IMR-90 (cell line): Measurements from ENCODE around the gene COX7A2L. TPM values are rescaled to one million over a fixed set of nuclear protein-coding genes. Genes with fewer than 3 reads are reported as not detected.

Experiments used
- ATAC-seq: fragments of 200-7000 bp; cut with Tn5 transposase; 2 replicates; pipeline ENCODE4 v1.9.1; 2020; ENCODE audit warnings: low read depth, mild to moderate bottlenecking, moderate library complexity
- BruUV-seq: library from RNA; stranded (reverse); fragments of 400-500 nt; replicated peaks from 2 replicates; lab custom pipeline; 2021; lab: Mats Ljungman, UMichigan
- CTCF ChIA-PET: fragments of 300-600 bp; formaldehyde crosslinking; extraction: SDS; loops from one replicate; lab custom pipeline; 2021; ENCODE audit warnings: antibody characterized with exemption; lab: Yijun Ruan, JAX
- POLR2A ChIA-PET: fragments of 300-600 bp; sonication (Branson Sonifier 250); formaldehyde crosslinking; loops from one replicate; lab custom pipeline; 2022; ENCODE audit warnings: antibody characterized with exemption; ENCODE audit not compliant: unreplicated experiment; lab: Charles Lee
- DNase-seq: peaks from one replicate; pipeline ENCODE4 v3.0.0; 2013
- H2AFZ ChIP-seq: replicated peaks from 2 replicates; pipeline ENCODE3; 2013; ENCODE audit warnings: low read length, mild to moderate bottlenecking; ENCODE audit not compliant: poor library complexity
- H2AK5ac ChIP-seq: 2 replicates; pipeline ENCODE4 v1.6.1; 2013; ENCODE audit warnings: low read depth, low read length, inconsistent platforms
- H2AK9ac ChIP-seq: replicated peaks from 2 replicates; pipeline ENCODE3; 2013; ENCODE audit warnings: mild to moderate bottlenecking, low read depth, low read length, moderate library complexity; ENCODE audit not compliant: poor library complexity
- H2BK120ac ChIP-seq: 2 replicates; pipeline ENCODE4 v1.6.1; 2013; ENCODE audit warnings: low read depth, low read length, inconsistent platforms
- H2BK15ac ChIP-seq: 3 replicates; pipeline ENCODE4 v1.6.1; 2013; ENCODE audit warnings: low read depth, low read length, inconsistent platforms
- H2BK20ac ChIP-seq: 2 replicates; pipeline ENCODE4 v1.6.1; 2013; ENCODE audit warnings: low read depth, mild to moderate bottlenecking, inconsistent platforms, low read length, moderate library complexity
- H2BK5ac ChIP-seq: 2 replicates; pipeline ENCODE4 v1.6.1; 2013; ENCODE audit warnings: mild to moderate bottlenecking, low read depth, low read length, inconsistent platforms; ENCODE audit not compliant: poor library complexity, severe bottlenecking
- H3K14ac ChIP-seq: replicated peaks from 2 replicates; pipeline ENCODE4 v1.6.1; 2013; ENCODE audit warnings: low read depth, low read length, inconsistent platforms
- H3K18ac ChIP-seq: 2 replicates; pipeline ENCODE4 v1.6.1; 2013; ENCODE audit warnings: low read depth, low read length, control low read depth
- H3K23ac ChIP-seq: 2 replicates; pipeline ENCODE4 v1.6.1; 2013; ENCODE audit warnings: low read depth, low read length, inconsistent platforms
- H3K27ac ChIP-seq: 2 replicates; pipeline ENCODE4 v1.5.1; 2013; ENCODE audit warnings: mild to moderate bottlenecking, control low read depth, low read length; ENCODE audit not compliant: insufficient read depth
- H3K27me3 ChIP-seq: 2 replicates; pipeline ENCODE4 v1.6.1; 2013; ENCODE audit warnings: low read length; ENCODE audit not compliant: control insufficient read depth, insufficient read depth
- H3K36me3 ChIP-seq: 2 replicates; pipeline ENCODE4 v1.6.1; 2013; ENCODE audit warnings: low read length, mixed read lengths; ENCODE audit not compliant: control insufficient read depth, insufficient read depth
- H3K4ac ChIP-seq: 2 replicates; pipeline ENCODE4 v1.6.1; 2013; ENCODE audit warnings: low read depth, low read length, inconsistent platforms
- H3K4me1 ChIP-seq: 2 replicates; pipeline ENCODE4 v1.6.1; 2013; ENCODE audit warnings: low read length, mixed read lengths; ENCODE audit not compliant: control insufficient read depth, insufficient read depth
- H3K4me2 ChIP-seq: 2 replicates; pipeline ENCODE4 v1.6.1; 2013; ENCODE audit warnings: low read depth, mild to moderate bottlenecking, control low read depth, low read length, moderate library complexity
- H3K4me3 ChIP-seq: 2 replicates; pipeline ENCODE4 v1.5.1; 2013; ENCODE audit warnings: low read depth, mild to moderate bottlenecking, control low read depth, low read length, moderate library complexity; ENCODE audit not compliant: insufficient read depth
- H3K56ac ChIP-seq: 2 replicates; pipeline ENCODE4 v1.6.1; 2013; ENCODE audit warnings: low read length, inconsistent platforms; ENCODE audit not compliant: insufficient read depth; ENCODE audit errors: extremely low read depth
- H3K79me1 ChIP-seq, 2 experiments: 2 replicates each; pipeline ENCODE4 v1.6.1; 2013; ENCODE audit warnings: low read length in 2 of 2, inconsistent platforms in 1 of 2, low read depth in 1 of 2
- H3K9ac ChIP-seq: 2 replicates; pipeline ENCODE4 v1.6.1; 2013; ENCODE audit warnings: low read depth, low read length, control low read depth
- H3K9me1 ChIP-seq: 2 replicates; pipeline ENCODE4 v1.6.1; 2013; ENCODE audit warnings: low read length, inconsistent platforms; ENCODE audit not compliant: insufficient read depth
- H3K9me3 ChIP-seq: 2 replicates; pipeline ENCODE4 v1.6.1; 2013; ENCODE audit warnings: low read length; ENCODE audit not compliant: control insufficient read depth, insufficient read depth
- H4K20me1 ChIP-seq: 2 replicates; pipeline ENCODE4 v1.6.1; 2013; ENCODE audit warnings: low read length, inconsistent platforms; ENCODE audit not compliant: insufficient read depth
- H4K5ac ChIP-seq: 2 replicates; pipeline ENCODE4 v1.6.1; 2013; ENCODE audit warnings: mild to moderate bottlenecking, low read depth, low read length, control low read depth
- H4K8ac ChIP-seq, 2 experiments: 2 replicates each; pipeline ENCODE4 v1.6.1; 2013; ENCODE audit warnings: low read depth in 2 of 2, low read length in 2 of 2, control low read depth in 1 of 2, inconsistent platforms in 1 of 2
- H4K91ac ChIP-seq: 2 replicates; pipeline ENCODE4 v1.6.1; 2013; ENCODE audit warnings: low read depth, low read length, inconsistent platforms; ENCODE audit not compliant: insufficient read depth
- BHLHE40 ChIP-seq: fragments of 150-350 bp; IDR thresholded peaks from 2 replicates; pipeline ENCODE4 v1.6.1; 2016; ENCODE audit warnings: mild to moderate bottlenecking, low read depth, low read length
- CEBPB ChIP-seq: IDR thresholded peaks from 2 replicates; pipeline ENCODE4 v1.6.1; 2012; ENCODE audit warnings: low read depth, low read length, improper control_type of control experiment
- CHD1 ChIP-seq: IDR thresholded peaks from 2 replicates; pipeline ENCODE4 v1.6.1; 2012; ENCODE audit warnings: low read depth, low read length, improper control_type of control experiment
- FOS ChIP-seq: fragments of 150-350 bp; IDR thresholded peaks from 2 replicates; pipeline ENCODE4 v1.6.1; 2016; ENCODE audit warnings: low read depth, low read length
- MAFK ChIP-seq: IDR thresholded peaks from 2 replicates; pipeline ENCODE4 v1.6.1; 2012; ENCODE audit warnings: low read depth, low read length, improper control_type of control experiment
- MAZ ChIP-seq: IDR thresholded peaks from 2 replicates; pipeline ENCODE4 v1.6.1; 2012; ENCODE audit warnings: low read depth, mild to moderate bottlenecking, low read length, improper control_type of control experiment, moderate library complexity, borderline replicate concordance
- MXI1 ChIP-seq: IDR thresholded peaks from 2 replicates; pipeline ENCODE4 v1.6.1; 2012; ENCODE audit warnings: low read depth, mild to moderate bottlenecking, low read length, moderate library complexity, borderline replicate concordance
- NFE2L2 ChIP-seq: fragments of 150-350 bp; IDR thresholded peaks from 2 replicates; pipeline ENCODE4 v1.6.1; 2016; ENCODE audit warnings: low read depth, mild to moderate bottlenecking, low read length
- POLR2A ChIP-seq: IDR thresholded peaks from 2 replicates; pipeline ENCODE4 v1.6.1; 2012; ENCODE audit warnings: mild to moderate bottlenecking, low read depth, low read length
- RAD21 ChIP-seq: IDR thresholded peaks from 2 replicates; pipeline ENCODE4 v1.6.1; 2012; ENCODE audit warnings: low read length, improper control_type of control experiment
- RCOR1 ChIP-seq: IDR thresholded peaks from 2 replicates; pipeline ENCODE4 v1.6.1; 2012; ENCODE audit warnings: mild to moderate bottlenecking, low read length, improper control_type of control experiment; ENCODE audit not compliant: insufficient replicate concordance
- RFX5 ChIP-seq: IDR thresholded peaks from 2 replicates; pipeline ENCODE4 v1.8.0; 2012; ENCODE audit warnings: low read depth, mild to moderate bottlenecking, low read length, moderate library complexity
- SMC3 ChIP-seq: fragments of 150-350 bp; IDR thresholded peaks from 2 replicates; pipeline ENCODE4 v1.6.1; 2016; ENCODE audit warnings: low read depth, mild to moderate bottlenecking, antibody characterized with exemption, low read length, moderate library complexity
- WGBS, 2 experiments: methylation state at CpG; one replicate each; pipeline versions ENCODE4 v1.1.5 to v1.1.7; 2013; ENCODE audit warnings: missing lambda C conversion rate in 2 of 2; ENCODE audit not compliant: insufficient read length in 1 of 2; ENCODE audit errors: extremely low coverage in 2 of 2; 5-methylcytosine and 5-hydroxymethylcytosine counted together
- dilution Hi-C: fragments of 300-500 bp; cut with HindIII; formaldehyde crosslinking; loops from one replicate; pipeline ENCODE4 v1.14.3; 2018; ENCODE audit warnings: low sequenced_read_pairs; ENCODE audit not compliant: unreplicated experiment
- in situ Hi-C: fragments of 300-500 bp; cut with MboI; formaldehyde crosslinking; loops from 3 replicates; pipeline ENCODE4 v1.14.3; 2019; ENCODE audit warnings: low sequenced_read_pairs, inconsistent platforms, mixed read lengths
- intact Hi-C: fragments of 100-400 bp; cut with micrococcal nuclease; formaldehyde crosslinking; loops from 2 replicates; pipeline ENCODE4 v1.10.0; 2022
- polyA plus RNA-seq, 3 experiments: library from polyadenylated mRNA; depleted of rRNA; stranded (reverse); fragments of >200 nt; gene quantifications; 2 replicates each; pipeline ENCODE4 v1.2.3, GENCODE V29; 2012; ENCODE audit warnings: low replicate concordance in 1 of 3
- total RNA-seq: library from RNA; depleted of rRNA; stranded (reverse); fragments of >200 nt; gene quantifications from 2 replicates; pipeline ENCODE4 v1.2.3, GENCODE V29; 2012
- TF ChIP-seq, protein P1 (sequence below): fragments of 150-350 bp; IDR thresholded peaks from 2 replicates; pipeline ENCODE4 v1.6.1; 2017; ENCODE audit warnings: mild to moderate bottlenecking, antibody characterized with exemption, low read length, low read depth
- TF ChIP-seq, protein P2 (sequence below): fragments of 150-350 bp; IDR thresholded peaks from 2 replicates; pipeline ENCODE4 v1.6.1; 2016; ENCODE audit warnings: low read depth, mild to moderate bottlenecking, low read length, moderate library complexity, borderline replicate concordance
- TF ChIP-seq, protein P3 (sequence below): conservative IDR thresholded peaks from 2 replicates; pipeline ENCODE4 v1.5.1; 2012; ENCODE audit warnings: mild to moderate bottlenecking, low read depth, low read length, improper control_type of control experiment

The COX7A2L gene
- total and polyA plus RNA-seq, 2 of the 4 experiments (the other 2 are of a cell fraction): 123 to 132 TPM

DNA sequence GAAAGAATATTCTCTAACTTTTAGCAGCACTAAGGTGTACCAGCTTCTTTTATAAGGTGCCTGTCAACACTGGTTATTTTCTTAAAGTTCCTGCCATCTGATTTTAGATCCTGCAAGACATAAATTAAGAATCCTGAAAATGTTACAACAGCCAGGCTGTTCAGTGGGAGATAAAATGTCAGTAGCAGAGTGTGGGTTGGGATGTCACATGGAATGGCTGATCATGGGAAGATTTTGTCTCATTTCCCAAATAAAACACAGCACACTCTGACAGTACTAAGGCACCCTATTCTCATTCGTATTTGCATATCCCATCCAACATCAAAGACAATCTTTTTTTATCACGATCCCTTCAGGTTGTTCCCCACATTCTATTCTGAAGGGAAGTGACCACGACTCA is 2.4 kb upstream of the COX7A2L start:
- ChIA-PET CTCF (no interaction called here), POLR2A (no interaction called here)
- H2AK5ac ChIP-seq: no peak overlapping the region
- H3K23ac ChIP-seq: no peak overlapping the region
- DNase-seq: no peak
- no CpG with 5 or more reads among the region's 3 CpGs for WGBS, 2 experiments
- H3K27me3 ChIP-seq: peaks cover 18% of the 10 kb centered on the region
- no peak for ATAC-seq
- no peak overlapping the region for H3K14ac ChIP-seq
- dilution Hi-C loops: no loop called here
- no peak overlapping the region for H2BK5ac ChIP-seq
- H3K18ac ChIP-seq: no peak overlapping the region
- no peak overlapping the region for H2AFZ ChIP-seq
- no peak overlapping the region for H2AK9ac ChIP-seq
- no peak overlapping the region for H3K56ac ChIP-seq
- H3K4me1 ChIP-seq: 0 out of 2 replicates have a peak, but pooled peaks cover 2% of the 10 kb centered on the region
- no peak overlapping the region for H3K4me3 ChIP-seq
- no peak overlapping the region for H2BK120ac ChIP-seq
- intact Hi-C loops: loop anchor here (5.0 to 10.0 kb wide), 3 partner anchors 59 to 509 kb away; no protein-coding TSS in a partner anchor
- in situ Hi-C loops: no loop called here
- H4K91ac ChIP-seq: no peak overlapping the region
- H2BK15ac ChIP-seq: no peak overlapping the region
- H2BK20ac ChIP-seq: no peak overlapping the region
- no peak overlapping the region for H4K5ac ChIP-seq
- TF ChIP-seq BHLHE40 (no peak), FOS (no peak), CEBPB (no peak), MXI1 (no peak), POLR2A (no peak), RFX5 (no peak), NFE2L2 (no peak), SMC3 (no peak), CHD1 (no peak), MAZ (no peak), RAD21 (no peak), MAFK (no peak), RCOR1 (no peak)
- TF ChIP-seq, protein P1, sequence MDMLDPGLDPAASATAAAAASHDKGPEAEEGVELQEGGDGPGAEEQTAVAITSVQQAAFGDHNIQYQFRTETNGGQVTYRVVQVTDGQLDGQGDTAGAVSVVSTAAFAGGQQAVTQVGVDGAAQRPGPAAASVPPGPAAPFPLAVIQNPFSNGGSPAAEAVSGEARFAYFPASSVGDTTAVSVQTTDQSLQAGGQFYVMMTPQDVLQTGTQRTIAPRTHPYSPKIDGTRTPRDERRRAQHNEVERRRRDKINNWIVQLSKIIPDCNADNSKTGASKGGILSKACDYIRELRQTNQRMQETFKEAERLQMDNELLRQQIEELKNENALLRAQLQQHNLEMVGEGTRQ: no peak
- TF ChIP-seq, protein P2, sequence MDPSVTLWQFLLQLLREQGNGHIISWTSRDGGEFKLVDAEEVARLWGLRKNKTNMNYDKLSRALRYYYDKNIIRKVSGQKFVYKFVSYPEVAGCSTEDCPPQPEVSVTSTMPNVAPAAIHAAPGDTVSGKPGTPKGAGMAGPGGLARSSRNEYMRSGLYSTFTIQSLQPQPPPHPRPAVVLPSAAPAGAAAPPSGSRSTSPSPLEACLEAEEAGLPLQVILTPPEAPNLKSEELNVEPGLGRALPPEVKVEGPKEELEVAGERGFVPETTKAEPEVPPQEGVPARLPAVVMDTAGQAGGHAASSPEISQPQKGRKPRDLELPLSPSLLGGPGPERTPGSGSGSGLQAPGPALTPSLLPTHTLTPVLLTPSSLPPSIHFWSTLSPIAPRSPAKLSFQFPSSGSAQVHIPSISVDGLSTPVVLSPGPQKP: no peak
- TF ChIP-seq, protein P3, sequence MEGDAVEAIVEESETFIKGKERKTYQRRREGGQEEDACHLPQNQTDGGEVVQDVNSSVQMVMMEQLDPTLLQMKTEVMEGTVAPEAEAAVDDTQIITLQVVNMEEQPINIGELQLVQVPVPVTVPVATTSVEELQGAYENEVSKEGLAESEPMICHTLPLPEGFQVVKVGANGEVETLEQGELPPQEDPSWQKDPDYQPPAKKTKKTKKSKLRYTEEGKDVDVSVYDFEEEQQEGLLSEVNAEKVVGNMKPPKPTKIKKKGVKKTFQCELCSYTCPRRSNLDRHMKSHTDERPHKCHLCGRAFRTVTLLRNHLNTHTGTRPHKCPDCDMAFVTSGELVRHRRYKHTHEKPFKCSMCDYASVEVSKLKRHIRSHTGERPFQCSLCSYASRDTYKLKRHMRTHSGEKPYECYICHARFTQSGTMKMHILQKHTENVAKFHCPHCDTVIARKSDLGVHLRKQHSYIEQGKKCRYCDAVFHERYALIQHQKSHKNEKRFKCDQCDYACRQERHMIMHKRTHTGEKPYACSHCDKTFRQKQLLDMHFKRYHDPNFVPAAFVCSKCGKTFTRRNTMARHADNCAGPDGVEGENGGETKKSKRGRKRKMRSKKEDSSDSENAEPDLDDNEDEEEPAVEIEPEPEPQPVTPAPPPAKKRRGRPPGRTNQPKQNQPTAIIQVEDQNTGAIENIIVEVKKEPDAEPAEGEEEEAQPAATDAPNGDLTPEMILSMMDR: no peak
- no peak overlapping the region for H4K8ac ChIP-seq
- H3K79me1 ChIP-seq: peaks cover 5 to 17% of the 10 kb centered on the region in 2 experiments
- H3K27ac ChIP-seq: no peak overlapping the region
- 0 out of 2 replicates have a peak, but pooled peaks cover 2% of the 10 kb centered on the region for H3K9me1 ChIP-seq
- H4K20me1 ChIP-seq: peaks cover 16% of the 10 kb centered on the region
- H3K4ac ChIP-seq: no peak overlapping the region
- BruUV-seq: no TSS peak
- H3K36me3 ChIP-seq: no peaks in the 10 kb centered on the region
- no peaks in the 10 kb centered on the region for H3K9me3 ChIP-seq
- H3K9ac ChIP-seq: no peak overlapping the region
- H3K4me2 ChIP-seq: no peak overlapping the region
